ENCODE measurements around the gene SGK1.
"Not testable (repeated sequence)": the region's sequence is repeated elsewhere in the genome, so short reads cannot be mapped to it uniquely, and the experiment has no call there.

The SGK1 gene

DNA sequence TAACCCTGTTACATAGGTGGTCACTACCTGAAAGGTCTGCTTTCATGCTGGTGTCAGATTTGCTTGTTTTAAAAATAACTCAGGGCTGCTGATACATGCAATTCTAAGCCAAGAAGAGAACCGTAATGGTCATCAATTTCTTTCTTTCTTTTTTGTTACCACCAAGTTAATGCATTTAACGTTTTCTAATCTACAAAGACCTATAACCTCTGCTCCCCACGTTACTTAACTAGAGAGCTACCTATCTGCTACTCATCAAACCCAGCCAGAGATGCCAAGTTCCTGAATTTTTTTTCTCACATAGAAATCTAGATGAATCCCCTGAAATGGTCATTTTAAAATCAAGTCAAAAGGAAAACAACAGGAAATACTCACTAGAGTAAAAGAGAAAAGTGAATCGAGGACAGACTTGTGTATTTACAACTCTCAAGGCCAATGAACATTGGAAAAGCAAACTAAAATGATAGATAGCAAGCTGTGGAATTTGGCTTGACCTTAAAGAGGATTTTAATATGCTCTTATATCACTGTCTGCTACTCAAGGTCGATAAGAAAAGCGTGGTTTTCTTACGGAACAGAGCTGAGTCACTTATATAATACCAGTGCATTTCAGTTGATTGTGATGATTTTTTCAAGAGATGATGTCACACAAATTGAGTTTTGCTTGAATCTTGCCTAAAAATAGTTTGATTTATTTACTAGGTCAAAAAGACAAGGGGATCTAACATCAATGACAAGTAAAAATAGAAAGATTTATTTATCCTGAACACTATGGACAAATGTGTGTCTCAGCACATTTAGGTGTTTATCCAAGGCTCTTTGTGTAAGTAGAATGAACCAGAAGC, 67.9 kb downstream of the SGK1 start:
- peak; percentile 29 for DNase-seq

GRCh38 chr6:134249239-134249758, 68.6 kb downstream of the SGK1 start:
- no peak for DNase-seq

DNA sequence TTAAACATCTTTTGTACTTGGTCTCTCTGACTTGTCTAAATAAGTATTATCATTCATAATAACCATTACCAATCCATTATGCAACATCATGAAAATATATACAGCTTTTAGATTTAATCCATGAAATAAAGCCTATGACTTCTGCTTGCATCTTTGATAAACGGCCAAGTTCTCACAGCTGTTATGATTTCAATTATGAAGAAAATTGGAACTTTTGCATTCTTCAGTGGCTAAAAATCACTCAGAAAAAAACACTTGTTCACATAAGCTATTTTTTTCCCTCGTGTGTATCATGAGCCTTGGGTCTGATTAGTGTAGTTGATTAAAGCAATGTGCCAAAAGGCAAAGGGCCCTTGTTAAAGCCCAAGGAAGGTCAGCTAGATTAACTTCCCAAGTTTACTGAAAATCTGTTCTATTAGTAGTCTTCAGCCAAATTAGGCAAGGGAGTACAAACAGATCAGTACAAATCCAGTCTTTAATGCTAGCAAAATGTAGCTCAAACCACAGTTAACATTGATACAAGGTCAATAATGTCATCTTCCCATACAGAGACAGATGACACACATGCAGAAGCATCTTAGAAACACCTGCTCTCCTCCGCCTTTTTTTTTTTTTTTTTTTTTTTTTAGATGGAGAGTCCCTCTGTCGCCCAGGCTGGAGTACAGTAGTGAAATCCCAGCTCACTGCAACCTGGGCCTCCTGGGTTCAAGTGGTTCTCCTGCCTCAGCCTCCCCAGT, 69.9 kb downstream of the SGK1 start:
- DNase-seq, result no peak

GRCh38 chr6:134247231-134247833, 70.6 kb downstream of the SGK1 start:
- DNase-seq, result peak; percentile 88

DNA sequence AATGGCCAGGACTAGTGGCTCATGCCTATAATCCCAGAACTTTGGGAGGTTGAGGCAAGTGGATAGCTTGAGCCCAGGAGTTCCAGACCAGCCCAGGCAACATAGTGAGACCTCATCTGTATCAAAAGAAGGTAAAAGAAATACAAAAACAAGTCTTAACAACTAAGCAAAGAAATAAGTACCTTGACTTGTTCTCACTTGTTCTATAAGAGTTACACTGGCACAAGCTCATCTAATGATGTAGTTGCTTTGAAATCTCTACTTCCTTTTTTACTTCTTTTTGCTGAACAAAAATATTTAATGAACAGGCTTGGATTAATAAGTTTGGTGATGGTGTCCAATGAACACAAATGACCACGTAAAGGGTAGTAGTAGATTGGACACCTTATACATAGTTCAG, 72.2 kb downstream of the SGK1 start:
- DNase-seq, result no peak

DNA sequence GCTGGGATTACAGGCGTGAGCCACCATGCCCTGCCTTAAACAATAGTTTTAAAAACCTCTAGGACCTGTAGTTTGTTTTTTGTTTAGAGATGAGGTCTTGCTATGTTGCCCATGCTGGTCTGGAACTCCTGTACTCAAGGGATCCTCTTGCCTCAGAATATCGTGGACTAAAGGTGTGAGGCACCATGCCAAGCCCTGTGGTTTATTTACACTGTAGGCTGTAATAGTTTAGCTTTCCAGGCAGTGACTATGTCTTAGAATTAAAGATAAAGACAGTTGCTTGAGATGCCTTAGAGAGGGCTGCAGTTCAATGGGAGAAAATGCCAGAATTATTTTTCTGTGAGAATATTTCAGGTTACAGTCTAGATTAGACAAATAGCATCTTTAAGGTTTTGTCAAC, 72.9 kb downstream of the SGK1 start:
- no peak for DNase-seq

GRCh38 chr6:134240665-134241431, 77.1 kb downstream of the SGK1 start:
- DNase-seq, result peak; percentile 88

- DNase-seq, result no peak
Observed at GRCh38 chr6:134238960-134239795, 78.7 kb downstream of the SGK1 start.

GRCh38 chr6:134238006-134238405, 79.9 kb downstream of the SGK1 start:
- DNase-seq, result no peak

DNA sequence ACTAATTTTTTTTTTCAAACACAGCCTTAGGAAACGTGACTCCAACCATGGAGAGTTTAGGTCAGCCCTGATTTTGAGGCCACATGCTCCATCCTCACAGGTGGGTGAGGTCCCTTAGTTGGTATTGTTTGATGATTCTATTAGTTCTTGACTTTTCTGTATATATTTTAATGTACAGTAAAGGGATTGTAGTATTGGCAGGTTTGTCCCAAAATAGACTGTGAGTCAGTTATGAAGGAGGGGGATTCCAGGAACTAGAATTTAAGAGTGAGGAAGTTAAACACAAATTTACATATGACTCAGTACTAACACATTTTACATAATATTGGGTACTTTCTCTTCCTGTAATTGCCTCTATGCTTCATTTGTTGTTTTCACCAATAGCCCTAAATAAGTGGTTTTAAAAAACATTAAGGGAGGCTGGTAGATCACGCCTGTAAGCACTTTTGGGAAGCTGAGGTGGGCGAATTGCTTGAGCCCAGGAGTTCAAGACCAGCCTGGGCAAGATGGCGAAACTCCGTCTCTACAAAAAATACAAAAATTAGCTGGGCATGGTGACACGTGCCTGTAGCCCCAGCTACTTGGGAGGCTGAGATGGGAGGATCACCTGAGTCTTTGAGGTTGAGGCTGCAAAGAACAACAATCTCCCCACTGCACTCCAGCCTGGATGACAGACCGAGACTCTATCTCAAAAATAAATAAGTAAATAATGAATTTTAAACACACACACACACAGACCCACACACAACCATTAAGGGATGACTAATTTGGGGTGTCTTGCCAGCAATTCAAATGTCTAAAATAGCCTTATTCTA, 81.8 kb downstream of the SGK1 start:
- DNase-seq, result peak; percentile 52

DNA sequence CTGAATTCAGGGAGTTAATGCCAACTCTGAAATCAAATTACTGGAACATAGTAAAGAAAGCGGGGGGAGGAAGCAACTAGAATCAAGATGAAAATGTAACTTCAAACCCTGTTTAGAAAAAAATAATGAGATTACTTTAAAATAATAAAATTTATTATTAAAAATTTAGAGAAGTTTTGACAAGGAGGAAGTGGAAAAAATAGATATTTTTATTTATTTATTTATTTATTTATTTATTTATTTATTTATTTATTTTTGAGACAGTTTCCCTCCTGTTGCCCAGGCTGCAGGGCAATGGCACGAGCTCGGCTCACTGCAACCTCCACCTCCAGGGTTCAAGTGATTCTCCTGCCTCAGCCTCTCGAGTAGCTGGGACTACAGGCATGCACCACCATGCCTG, 82.6 kb downstream of the SGK1 start:
- DNase-seq, result not testable (repeated sequence)

- no peak for DNase-seq
Observed at GRCh38 chr6:134233180-134233955, 84.5 kb downstream of the SGK1 start.

DNA sequence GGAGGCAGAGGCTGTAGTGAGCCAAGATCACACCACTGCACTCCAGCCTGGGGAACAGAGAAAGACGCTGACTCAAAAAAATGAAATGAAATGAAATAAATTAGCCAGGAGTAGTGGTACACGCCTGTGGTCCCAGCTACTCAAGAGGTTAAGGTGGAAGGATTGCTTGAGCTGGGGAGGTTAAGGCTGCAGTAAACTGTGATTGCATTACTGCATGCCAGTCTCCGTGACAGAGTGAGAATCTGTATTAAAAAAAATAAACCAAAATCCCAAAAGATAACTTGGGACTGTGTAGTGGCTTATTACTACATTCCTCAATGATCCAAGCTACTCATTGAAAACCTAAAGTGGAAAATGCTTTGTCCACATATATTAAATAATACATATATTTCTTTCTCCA, 87.0 kb downstream of the SGK1 start:
- no peak for DNase-seq

- DNase-seq, result no peak
Observed at GRCh38 chr6:134230087-134230700, 87.7 kb downstream of the SGK1 start.

DNA sequence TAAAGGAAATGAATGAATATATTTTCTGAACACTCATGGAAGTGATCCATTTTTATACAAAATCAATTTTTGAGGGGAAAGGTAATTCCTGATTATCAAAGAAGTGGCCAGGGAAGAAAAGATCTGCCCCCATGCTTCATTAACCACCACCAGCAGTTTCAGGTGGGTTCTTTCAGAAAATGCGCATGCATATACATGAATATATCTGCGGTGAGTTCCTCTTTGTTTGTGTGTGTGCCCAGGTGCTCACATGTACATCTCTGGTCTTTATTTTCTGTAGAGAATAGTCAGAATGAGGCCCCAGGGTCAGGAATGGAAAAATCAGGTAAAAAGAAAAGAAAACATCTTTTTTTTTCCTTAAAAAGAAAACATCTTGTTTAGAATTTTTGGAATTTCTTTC, 88.4 kb downstream of the SGK1 start:
- DNase-seq, result no peak

- DNase-seq, result no peak
Observed at GRCh38 chr6:134223796-134224420, 94.0 kb downstream of the SGK1 start.

DNA sequence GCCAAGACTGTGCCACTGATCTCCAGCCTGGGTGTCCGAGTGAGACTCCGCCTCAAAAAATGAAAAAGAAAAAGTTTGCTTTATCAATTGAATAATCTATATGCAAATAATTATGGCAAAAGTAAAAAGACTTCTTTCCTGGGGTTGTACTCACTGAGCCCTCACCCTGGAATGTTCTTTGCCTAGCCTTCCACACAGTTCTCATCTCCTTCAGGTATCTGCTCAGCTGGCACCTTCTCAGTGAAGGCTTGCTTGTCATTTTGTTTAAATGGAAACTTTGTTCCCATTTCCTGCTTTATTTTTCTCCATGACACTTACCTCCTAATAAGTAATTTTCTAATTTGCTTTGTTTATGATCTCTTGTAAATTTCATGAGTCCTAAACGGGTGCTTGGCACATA, 96.7 kb downstream of the SGK1 start:
- DNase-seq, result no peak

DNA sequence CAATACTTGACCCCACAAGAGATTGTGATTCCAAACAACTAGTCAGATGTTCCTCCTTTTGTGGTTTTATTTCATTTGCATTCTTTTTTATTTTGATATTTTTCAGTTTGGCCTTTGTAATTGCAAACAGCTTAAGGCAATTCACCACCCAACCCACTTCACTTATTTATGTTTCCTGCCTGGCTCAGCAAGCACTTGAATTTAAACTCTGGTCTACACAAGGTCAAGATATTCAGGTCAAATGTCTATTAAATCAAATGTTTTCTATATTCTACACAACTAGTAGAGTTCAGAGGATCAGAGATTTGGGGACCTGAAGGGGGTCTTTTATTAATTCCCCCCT, 100.1 kb downstream of the SGK1 start:
- DNase-seq, result no peak

DNA sequence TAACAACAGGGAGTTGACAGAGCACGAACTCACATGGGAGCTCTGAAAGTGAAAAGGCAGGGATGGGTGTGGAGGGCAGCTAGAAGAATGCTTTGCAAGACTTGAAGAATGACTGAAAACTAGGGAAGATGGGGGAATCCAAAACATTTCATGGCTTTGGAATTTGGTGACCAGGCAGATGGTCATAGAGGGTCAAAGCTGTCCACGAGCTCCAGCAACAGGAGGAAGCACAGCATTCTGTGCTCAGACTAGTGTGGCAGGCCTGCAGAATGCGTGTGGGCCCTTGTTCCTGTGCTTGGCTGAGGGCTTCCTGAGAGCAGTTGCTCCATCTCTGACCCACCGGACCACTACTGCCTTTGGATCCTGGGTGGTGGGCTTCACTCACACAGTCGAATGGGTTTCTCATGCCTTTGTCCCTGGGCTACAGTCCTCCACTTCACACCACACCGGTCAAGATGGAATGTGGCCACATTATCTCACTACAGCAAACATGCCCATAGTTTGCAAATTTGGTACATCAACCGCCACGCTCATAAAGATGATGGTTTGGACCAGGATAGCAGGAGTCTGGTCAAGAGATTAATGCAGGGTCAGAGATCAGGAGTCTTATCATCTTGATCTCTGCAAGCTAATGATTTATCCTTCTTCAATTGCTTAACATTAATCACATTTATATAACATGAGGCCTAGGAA, 100.7 kb downstream of the SGK1 start:
- no peak for DNase-seq

Data from CD4-positive, alpha-beta T cell treated with Interleukin-12 subunit alpha and Interleukin-12 subunit beta, for 1 hour (primary cell).